ENCODE data around the gene USH2A. TPM values are rescaled to one million over a fixed set of nuclear protein-coding genes. Genes with fewer than 3 reads are reported as not detected.

Gene USH2A
- total and polyA plus RNA-seq, 8 donors, result 0.03 to 0.28 (median 0.06) TPM

DNA sequence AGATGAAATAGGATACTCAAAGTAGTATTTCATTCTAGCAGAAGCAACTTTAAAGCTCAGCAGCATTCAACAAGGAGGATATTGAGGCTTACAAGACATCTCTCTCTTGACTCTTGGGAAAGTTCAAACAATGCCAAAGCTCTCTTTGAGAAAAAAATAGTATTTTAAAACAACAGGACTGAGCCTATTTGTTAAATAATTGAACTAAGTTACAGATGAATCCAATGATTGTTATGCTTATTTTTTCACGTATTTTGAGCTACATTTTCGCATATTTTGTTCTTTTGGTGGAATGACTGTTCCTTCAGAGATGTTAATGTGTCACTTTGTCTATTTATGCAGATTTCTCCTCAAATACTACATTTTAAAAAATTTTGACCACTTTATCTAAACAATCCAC is 655.5 kb downstream of the USH2A start:
- DNase-seq (no peak), FAIRE-seq (no peak), ATAC-seq (no peak)
- TF ChIP-seq, protein P1, sequence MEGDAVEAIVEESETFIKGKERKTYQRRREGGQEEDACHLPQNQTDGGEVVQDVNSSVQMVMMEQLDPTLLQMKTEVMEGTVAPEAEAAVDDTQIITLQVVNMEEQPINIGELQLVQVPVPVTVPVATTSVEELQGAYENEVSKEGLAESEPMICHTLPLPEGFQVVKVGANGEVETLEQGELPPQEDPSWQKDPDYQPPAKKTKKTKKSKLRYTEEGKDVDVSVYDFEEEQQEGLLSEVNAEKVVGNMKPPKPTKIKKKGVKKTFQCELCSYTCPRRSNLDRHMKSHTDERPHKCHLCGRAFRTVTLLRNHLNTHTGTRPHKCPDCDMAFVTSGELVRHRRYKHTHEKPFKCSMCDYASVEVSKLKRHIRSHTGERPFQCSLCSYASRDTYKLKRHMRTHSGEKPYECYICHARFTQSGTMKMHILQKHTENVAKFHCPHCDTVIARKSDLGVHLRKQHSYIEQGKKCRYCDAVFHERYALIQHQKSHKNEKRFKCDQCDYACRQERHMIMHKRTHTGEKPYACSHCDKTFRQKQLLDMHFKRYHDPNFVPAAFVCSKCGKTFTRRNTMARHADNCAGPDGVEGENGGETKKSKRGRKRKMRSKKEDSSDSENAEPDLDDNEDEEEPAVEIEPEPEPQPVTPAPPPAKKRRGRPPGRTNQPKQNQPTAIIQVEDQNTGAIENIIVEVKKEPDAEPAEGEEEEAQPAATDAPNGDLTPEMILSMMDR (IDR thresholded peaks at IDR 0.05), result no peak
- 55 to 59% methylated on average over 2 of the region's 2 CpGs for WGBS, 2 donors
- no peaks in the 10 kb centered on the region for H3K27me3 ChIP-seq
- H3K9me3 ChIP-seq, result no peaks in the 10 kb centered on the region
- no peak overlapping the region for H3K4me3 ChIP-seq
- no peaks in the 10 kb centered on the region for H3K36me3 ChIP-seq
- no peaks in the 10 kb centered on the region for H3K4me1 ChIP-seq
- intact Hi-C loops (cut with DNase I), result loop anchor here in 1 of 3 donors (10.0 kb wide), 1 partner anchor 213 kb away; no protein-coding TSS in a partner anchor
- H3K27ac ChIP-seq, result no peak overlapping the region

- H3K36me3 ChIP-seq, result no peaks in the 10 kb centered on the region
- H3K4me1 ChIP-seq, result no peaks in the 10 kb centered on the region
- DNase-seq (no peak), ATAC-seq (no peak), FAIRE-seq (no peak)
- intact Hi-C loops (cut with DNase I), result loop anchor here in 1 of 3 donors (10.0 kb wide), 1 partner anchor 212 kb away; no protein-coding TSS in a partner anchor
- H3K27me3 ChIP-seq, result no peaks in the 10 kb centered on the region
- TF ChIP-seq, protein P1 (IDR thresholded peaks at IDR 0.05), result no peak
- H3K27ac ChIP-seq, result no peak overlapping the region
- WGBS, 2 donors, result 43 to 45% methylated on average over 1 of the region's 1 CpG
- no peaks in the 10 kb centered on the region for H3K9me3 ChIP-seq
- no peak overlapping the region for H3K4me3 ChIP-seq
Observed at GRCh38 chr1:215766521-215766920, 656.7 kb downstream of the USH2A start.

GRCh38 chr1:215765833-215766232 is 657.4 kb downstream of the USH2A start:
- Histone ChIP-seq H3K36me3 (no peaks in the 10 kb centered on the region), H3K27me3 (no peaks in the 10 kb centered on the region), H3K9me3 (no peaks in the 10 kb centered on the region), H3K4me3 (no peak overlapping the region), H3K4me1 (no peaks in the 10 kb centered on the region), H3K27ac (no peak overlapping the region)
- TF ChIP-seq, protein P1 (IDR thresholded peaks at IDR 0.05), result no peak
- no peak for FAIRE-seq
- 68 to 90% methylated on average over 1 of the region's 1 CpG for WGBS, 2 donors
- ATAC-seq, result no peak
- DNase-seq, result no peak
- intact Hi-C loops (cut with DNase I), result loop anchor here in 1 of 3 donors (10.0 kb wide), 1 partner anchor 211 kb away; no protein-coding TSS in a partner anchor

DNA sequence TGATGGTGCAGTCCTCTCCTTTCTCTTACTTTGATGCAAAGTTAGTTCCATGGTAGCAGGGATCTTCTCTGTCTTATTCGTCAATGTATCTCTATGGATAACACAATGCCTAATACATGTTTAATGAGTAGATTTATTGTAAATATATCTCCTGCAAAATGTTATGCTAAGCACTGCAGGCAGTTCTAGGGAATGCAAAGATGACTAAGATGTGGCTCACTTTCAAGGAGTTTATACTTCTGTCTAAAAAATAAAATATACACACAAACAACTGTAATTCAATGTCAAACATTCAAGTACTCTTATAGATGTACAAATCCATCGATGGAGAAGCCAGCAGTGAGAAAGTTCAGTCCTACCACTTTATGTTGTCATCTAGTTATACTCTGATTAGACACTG is 661.8 kb downstream of the USH2A start:
- 72 to 92% methylated on average over 2 of the region's 2 CpGs for WGBS, 2 donors
- no peak overlapping the region for H3K4me3 ChIP-seq
- FAIRE-seq (no peak), ATAC-seq (no peak), DNase-seq (no peak)
- TF ChIP-seq, protein P1 (IDR thresholded peaks at IDR 0.05), result no peak
- H3K27ac ChIP-seq, result no peak overlapping the region
- H3K4me1 ChIP-seq, result no peaks in the 10 kb centered on the region
- no peaks in the 10 kb centered on the region for H3K36me3 ChIP-seq
- intact Hi-C loops (cut with DNase I), result loop anchor here in 1 of 3 donors (10.0 kb wide), 1 partner anchor 207 kb away; no protein-coding TSS in a partner anchor
- H3K9me3 ChIP-seq, result no peaks in the 10 kb centered on the region
- no peaks in the 10 kb centered on the region for H3K27me3 ChIP-seq

DNA sequence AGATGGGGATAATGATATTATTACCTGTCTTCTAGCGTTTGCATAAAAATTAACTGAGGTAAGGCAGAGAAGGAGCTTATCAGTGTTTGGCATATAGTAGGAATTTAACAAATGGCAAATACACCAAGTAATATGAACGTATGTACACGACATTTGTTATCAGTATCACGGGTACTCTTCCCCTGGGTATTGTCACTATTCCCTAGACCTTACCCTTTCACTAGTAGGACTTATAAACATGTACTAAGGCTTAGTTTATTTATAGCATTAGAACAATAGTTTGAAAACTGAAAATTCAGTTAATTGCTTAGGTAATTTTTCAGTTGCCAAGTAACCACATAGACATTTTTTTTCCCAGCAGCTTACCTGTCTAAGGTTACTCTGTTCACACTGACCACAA is 669.1 kb downstream of the USH2A start:
- intact Hi-C loops (cut with DNase I), result no loop called here
- ATAC-seq, result no peak
- H3K27me3 ChIP-seq, result no peaks in the 10 kb centered on the region
- DNase-seq, result no peak
- H3K36me3 ChIP-seq, result no peaks in the 10 kb centered on the region
- no peaks in the 10 kb centered on the region for H3K9me3 ChIP-seq
- FAIRE-seq, result no peak
- no peak overlapping the region for H3K27ac ChIP-seq
- no peak overlapping the region for H3K4me3 ChIP-seq
- TF ChIP-seq, protein P1 (IDR thresholded peaks at IDR 0.05), result no peak
- H3K4me1 ChIP-seq, result no peaks in the 10 kb centered on the region
- 26 to 34% methylated on average over 4 of the region's 4 CpGs for WGBS, 2 donors

All from pancreas (tissue), 10 donors.